Right atrium auricular region (tissue), 2 donors: ENCODE data around the gene RIMS1. TPM values are rescaled to one million over a fixed set of nuclear protein-coding genes. Genes with fewer than 3 reads are reported as not detected.
"Not testable (repeated sequence)": the region's sequence is repeated elsewhere in the genome, so short reads cannot be mapped to it uniquely, and the experiment has no call there.

Source experiments
- DNase-seq: peaks from one replicate; pipeline ENCODE4 v3.0.0-alpha.2; 2019; ENCODE audit warnings: low spot score
- H3K27ac ChIP-seq, 2 donors: fragments of 200-600 bp; sonication (generic); 1 replicate in 1 of 2; 2 replicates in 1 of 2; pipeline ENCODE4 v1.5.1; 2016 to 2019
- H3K27me3 ChIP-seq, 2 donors: fragments of 200-600 bp; sonication (generic); one replicate each; pipeline versions ENCODE4 v1.5.1 to v1.6.0; 2017 to 2019
- H3K36me3 ChIP-seq: fragments of 200-600 bp; sonication (generic); one replicate; pipeline ENCODE4 v1.5.1; 2016
- H3K4me1 ChIP-seq, 2 donors: fragments of 200-600 bp; sonication (generic); one replicate each; pipeline versions ENCODE4 v1.5.1 to v1.6.0; 2017 to 2019
- H3K4me3 ChIP-seq, 2 donors: fragments of 200-600 bp; sonication (generic); 1 replicate in 1 of 2; 2 replicates in 1 of 2; pipeline ENCODE4 v1.5.1; 2017 to 2019; ENCODE audit warnings: mild to moderate bottlenecking in 1 of 2, moderate library complexity in 1 of 2
- H3K9me3 ChIP-seq, 2 donors: fragments of 200-600 bp; sonication (generic); one replicate each; pipeline ENCODE4 v1.5.1; 2019
- total RNA-seq, 2 donors: library from RNA; depleted of rRNA; stranded (reverse); fragments of >200 nt; gene quantifications; one replicate each; pipeline ENCODE4 v1.1.0, GENCODE V29; 2016
- TF ChIP-seq, protein P1 (sequence below), 2 donors: fragments of 200-600 bp; sonication (generic); IDR thresholded peaks; one replicate each; pipeline ENCODE4 v1.5.1; 2019; ENCODE audit warnings: antibody characterized with exemption in 2 of 2

The RIMS1 gene
- total RNA-seq, 2 donors from 2014 or later, result 0.55 to 1.3 TPM

DNA sequence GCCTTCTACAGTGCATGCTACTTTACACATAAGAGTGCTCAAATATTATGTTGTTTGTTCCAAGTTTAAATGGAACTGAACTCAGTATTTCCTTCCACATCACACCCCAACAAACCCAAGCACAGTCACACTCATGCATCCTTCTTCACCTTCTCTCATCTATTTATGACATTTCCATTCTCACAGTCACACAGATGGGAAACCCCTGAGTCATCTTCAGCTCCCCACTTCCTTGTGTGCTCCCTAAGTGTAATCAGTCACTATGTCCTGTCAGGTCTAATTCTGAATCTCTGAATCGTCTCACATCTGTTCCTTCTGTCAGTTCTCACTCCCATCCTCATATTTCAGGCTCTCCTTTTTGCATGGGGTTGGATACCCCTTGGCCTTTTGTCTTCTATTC is 96.0 kb downstream of the RIMS1 start:
- Histone ChIP-seq H3K36me3 (no peaks in the 10 kb centered on the region), H3K4me3 (no peak overlapping the region), H3K9me3 (no peaks in the 10 kb centered on the region), H3K27me3 (no peaks in the 10 kb centered on the region), H3K4me1 (no peaks in the 10 kb centered on the region), H3K27ac (no peak overlapping the region)
- TF ChIP-seq, protein P1, sequence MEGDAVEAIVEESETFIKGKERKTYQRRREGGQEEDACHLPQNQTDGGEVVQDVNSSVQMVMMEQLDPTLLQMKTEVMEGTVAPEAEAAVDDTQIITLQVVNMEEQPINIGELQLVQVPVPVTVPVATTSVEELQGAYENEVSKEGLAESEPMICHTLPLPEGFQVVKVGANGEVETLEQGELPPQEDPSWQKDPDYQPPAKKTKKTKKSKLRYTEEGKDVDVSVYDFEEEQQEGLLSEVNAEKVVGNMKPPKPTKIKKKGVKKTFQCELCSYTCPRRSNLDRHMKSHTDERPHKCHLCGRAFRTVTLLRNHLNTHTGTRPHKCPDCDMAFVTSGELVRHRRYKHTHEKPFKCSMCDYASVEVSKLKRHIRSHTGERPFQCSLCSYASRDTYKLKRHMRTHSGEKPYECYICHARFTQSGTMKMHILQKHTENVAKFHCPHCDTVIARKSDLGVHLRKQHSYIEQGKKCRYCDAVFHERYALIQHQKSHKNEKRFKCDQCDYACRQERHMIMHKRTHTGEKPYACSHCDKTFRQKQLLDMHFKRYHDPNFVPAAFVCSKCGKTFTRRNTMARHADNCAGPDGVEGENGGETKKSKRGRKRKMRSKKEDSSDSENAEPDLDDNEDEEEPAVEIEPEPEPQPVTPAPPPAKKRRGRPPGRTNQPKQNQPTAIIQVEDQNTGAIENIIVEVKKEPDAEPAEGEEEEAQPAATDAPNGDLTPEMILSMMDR (IDR thresholded peaks at IDR 0.05), result no peak
- no peak for DNase-seq

DNA sequence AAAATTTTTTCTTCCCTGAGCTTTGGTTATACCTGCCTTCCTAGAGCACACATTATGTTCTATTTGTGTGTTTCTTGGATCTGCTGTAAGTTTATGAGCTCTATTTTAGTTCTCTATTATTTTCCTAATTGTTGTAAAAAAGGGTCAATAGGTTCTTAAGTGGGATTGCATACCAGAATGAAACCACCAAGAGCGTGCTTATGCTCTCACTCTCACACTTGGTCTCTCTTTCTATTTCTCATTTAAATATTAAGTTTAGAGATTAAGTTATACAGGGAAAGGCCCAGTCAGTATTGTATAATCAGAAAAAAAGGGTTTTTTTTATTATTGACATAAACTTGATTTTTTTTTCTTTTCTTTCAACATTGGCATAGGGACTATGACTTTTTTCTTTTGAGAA is 96.8 kb downstream of the RIMS1 start:
- Histone ChIP-seq H3K9me3 (no peaks in the 10 kb centered on the region), H3K36me3 (no peaks in the 10 kb centered on the region), H3K4me1 (no peaks in the 10 kb centered on the region), H3K4me3 (no peak overlapping the region), H3K27me3 (no peaks in the 10 kb centered on the region), H3K27ac (no peak overlapping the region)
- DNase-seq, result no peak
- TF ChIP-seq, protein P1 (IDR thresholded peaks at IDR 0.05), result no peak

DNA sequence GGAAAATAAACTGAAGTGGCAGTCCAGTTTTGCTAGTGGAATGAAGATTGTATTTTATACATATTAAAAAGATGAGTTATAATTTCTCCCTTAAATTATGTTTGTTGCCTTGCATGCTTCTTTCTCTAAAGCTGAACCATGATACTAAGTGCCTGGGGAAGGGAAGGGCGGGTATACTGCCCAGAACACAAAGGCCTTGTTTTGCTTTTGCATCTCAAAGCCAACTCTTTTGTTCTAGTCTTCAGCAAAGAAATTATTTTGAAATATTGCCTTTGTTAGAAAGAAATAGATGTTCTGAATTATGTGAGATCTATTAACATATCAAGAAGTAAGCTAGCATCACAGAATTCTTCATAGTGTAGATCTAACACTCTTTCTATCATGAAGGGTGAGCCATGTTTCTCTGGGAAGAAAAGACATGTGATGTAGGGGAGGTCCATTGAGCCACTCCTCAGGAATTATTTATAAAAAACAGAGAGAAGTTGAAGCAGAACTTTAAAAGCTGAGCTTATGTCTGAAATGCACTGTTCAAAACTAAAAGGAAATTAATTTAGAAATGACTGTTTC is 108.4 kb downstream of the RIMS1 start:
- H3K27me3 ChIP-seq, result no peaks in the 10 kb centered on the region
- TF ChIP-seq, protein P1 (IDR thresholded peaks at IDR 0.05), result no peak
- H3K4me3 ChIP-seq, result no peak overlapping the region
- H3K4me1 ChIP-seq, result no peaks in the 10 kb centered on the region
- H3K27ac ChIP-seq, result no peak overlapping the region
- no peaks in the 10 kb centered on the region for H3K9me3 ChIP-seq
- no peaks in the 10 kb centered on the region for H3K36me3 ChIP-seq
- no peak for DNase-seq

DNA sequence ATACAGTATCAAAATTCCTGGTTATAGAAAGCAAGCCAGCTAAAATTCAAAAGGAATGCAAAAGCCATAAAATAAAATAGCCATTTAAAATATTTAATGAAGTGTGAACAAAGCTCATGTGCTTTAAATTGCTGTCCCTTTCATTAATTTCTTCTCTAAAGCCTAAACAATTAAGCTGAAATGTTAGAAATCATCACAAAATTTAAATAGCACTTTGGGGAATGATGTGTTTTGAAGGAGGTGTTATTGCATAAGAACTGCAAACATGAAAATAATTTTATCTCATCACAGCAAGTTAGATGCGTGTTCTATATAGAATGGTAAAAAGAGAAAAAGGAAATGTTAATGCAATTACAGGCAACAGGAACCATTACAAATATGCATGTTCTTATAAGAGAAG is 111.0 kb downstream of the RIMS1 start:
- no peaks in the 10 kb centered on the region for H3K4me1 ChIP-seq
- H3K27ac ChIP-seq, result no peak overlapping the region
- H3K9me3 ChIP-seq, result no peaks in the 10 kb centered on the region
- no peaks in the 10 kb centered on the region for H3K36me3 ChIP-seq
- no peak overlapping the region for H3K4me3 ChIP-seq
- TF ChIP-seq, protein P1 (IDR thresholded peaks at IDR 0.05), result no peak
- DNase-seq, result no peak
- H3K27me3 ChIP-seq, result no peaks in the 10 kb centered on the region

DNA sequence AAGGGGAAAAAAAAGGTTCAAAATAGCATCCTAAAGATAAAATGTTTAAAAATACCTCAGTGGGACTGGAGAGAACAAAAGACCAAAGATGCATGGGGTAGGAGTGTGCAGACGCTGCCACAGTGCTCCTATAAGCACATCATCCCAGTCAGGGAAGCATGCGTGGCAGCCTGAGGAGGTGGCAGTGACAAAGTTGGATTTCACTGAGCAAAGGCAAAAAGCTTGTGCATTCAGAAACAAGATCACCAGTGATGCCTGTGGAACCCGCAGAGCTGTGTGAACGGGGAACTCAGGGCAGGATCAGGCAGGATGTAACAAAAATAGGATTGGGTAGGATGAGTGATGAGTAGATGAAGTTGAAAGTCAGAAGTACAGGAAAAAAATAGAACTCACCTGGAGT is 116.1 kb downstream of the RIMS1 start:
- no peaks in the 10 kb centered on the region for H3K36me3 ChIP-seq
- no peak for DNase-seq

DNA sequence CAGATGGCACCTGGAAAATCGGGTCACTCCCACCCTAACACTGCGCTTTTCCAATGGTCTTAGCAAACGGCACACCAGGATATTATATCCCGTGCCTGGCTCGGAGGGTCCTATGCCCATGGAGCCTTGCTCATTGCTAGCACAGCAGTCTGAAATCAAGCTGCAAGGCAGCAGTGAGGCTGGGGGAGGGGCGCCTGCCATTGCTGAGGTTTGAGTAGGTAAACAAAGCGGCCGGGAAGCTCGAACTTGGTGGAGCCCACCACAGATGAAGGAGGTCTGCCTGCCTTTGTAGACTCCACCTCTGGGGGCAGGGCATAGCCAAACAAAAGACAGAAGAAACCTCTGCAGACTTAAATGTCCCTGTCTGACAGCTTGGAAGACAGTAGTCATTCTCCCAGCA is 120.2 kb downstream of the RIMS1 start:
- H3K36me3 ChIP-seq, H3K4me1 ChIP-seq, H3K27ac ChIP-seq, H3K4me3 ChIP-seq, DNase-seq, H3K27me3 ChIP-seq, H3K9me3 ChIP-seq: not testable (repeated sequence)

More for the DNA sequence above, 116.1 kb downstream of the RIMS1 start:
- TF ChIP-seq, protein P1 (IDR thresholded peaks at IDR 0.05), result no peak
- Histone ChIP-seq H3K27me3 (no peaks in the 10 kb centered on the region), H3K4me3 (no peak overlapping the region), H3K9me3 (peaks cover 0 to 5% of the 10 kb centered on the region in 2 donors), H3K27ac (no peak overlapping the region), H3K4me1 (no peaks in the 10 kb centered on the region)
